CD4-positive, alpha-beta T cell treated with Interleukin-12 subunit alpha and Interleukin-12 subunit beta, for 1 hour (primary cell): ENCODE results near the gene FBXO40.

ENCODE experiments used
- DNase-seq: peaks from one replicate; pipeline ENCODE4 v3.0.0-alpha.2; 2020

Gene FBXO40

DNA sequence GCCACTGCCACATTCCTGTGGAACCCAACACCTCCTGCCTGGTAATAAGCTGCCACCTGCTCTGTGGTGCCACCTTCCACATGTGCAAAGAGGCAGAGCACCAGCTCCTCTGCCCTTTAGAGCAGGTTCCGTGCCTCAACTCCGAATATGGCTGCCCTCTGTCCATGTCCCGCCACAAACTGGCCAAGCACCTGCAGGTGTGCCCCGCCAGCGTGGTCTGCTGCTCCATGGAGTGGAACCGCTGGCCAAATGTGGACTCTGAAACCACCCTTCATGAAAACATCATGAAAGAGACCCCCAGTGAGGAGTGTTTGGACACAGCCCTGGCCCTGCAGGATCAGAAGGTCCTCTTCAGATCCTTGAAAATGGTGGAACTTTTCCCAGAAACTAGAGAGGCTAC is 28.3 kb downstream of the FBXO40 start:
- DNase-seq = no peak

DNA sequence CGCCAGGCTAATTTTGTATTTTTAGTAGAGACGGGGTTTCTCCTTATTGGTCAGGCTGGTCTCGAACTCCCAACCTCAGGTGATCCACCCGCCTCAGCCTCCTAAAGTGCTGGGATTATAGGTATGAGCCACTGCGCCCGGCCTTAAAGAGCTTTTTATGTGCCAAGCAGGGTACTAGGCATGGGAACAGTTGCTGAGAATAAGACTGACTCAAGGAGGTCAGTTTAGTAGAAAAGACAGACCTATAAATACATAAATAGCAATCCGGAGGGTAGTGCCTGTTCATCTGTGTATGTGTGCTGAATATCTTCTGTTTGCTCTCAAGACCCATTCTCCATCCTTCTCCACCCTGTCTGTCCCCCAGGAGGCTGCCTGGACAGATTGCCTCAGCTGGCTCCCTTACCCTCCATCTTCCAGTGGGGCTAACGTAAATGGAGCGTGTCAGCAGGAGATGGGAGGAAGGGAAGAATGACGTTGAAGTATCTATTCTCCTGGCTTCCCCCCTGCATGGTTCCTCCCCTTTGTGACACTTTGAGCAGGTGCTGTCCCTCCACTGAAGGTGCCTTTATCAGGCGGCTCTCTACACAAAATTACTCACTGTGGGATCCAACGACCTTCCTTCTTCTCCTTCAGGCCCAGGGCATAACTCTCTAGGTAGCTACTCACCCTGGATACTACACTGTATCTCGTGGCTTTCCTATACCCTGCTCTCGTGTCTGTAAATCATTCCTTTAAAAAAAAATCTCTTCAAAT is 31.1 kb downstream of the FBXO40 start:
- DNase-seq = no peak

DNA sequence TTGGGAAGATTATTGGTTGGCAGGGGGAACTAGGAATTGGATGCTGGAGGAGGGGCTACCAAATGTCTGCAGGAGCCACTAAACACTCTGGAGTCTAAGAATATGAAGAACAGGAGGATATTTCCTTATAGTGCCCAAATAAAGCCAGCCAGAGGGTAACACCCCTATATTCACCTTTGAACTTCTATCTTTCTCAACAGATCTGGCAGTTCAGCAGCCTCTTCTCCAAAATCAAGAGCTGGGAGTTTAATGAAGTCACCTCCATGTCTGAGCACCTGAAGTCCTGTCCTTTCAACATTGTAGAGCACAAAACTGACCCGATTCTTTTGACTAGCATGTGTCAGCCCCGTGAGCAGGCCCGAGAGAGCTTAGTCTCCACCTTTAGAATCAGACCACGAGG is 33.3 kb downstream of the FBXO40 start:
- DNase-seq = no peak

DNA sequence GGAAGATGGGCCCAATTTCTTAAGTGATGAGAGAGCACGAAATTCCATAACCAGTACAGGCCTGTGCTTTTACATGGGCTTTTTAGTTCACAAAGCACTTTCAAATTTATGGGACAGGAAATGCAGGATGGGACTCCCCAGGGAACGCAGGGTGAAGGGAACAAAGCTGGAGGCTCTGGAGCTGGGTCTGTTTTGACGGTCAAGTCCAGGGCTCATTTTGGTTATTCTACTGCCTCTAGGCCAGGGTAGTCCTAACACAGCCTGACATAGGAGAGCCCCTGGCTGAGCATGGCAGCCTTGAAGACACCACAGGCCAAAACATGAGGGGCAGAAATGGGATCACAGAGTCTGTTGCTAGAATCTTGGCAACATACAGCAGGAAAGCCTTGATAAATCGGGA is 34.0 kb downstream of the FBXO40 start:
- no peak for DNase-seq

DNA sequence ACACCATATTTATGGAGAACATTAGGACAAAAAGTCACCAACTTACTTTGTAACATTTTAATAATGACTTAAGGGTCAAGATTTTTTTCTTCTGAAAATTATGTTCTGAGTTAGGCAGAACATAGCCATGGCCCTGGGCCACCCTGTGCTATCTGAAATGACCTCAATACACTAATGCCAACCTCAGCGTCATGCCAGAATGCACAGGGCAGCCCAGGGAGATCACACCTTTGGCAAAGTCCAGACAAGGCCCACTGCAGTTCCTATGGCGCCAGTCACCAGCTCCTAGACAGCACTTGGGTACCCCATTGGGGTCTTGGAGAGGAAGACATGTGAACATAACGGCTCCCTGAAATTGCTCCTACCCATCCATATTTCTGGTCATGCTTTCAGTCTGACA is 34.4 kb downstream of the FBXO40 start:
- no peak for DNase-seq

DNA sequence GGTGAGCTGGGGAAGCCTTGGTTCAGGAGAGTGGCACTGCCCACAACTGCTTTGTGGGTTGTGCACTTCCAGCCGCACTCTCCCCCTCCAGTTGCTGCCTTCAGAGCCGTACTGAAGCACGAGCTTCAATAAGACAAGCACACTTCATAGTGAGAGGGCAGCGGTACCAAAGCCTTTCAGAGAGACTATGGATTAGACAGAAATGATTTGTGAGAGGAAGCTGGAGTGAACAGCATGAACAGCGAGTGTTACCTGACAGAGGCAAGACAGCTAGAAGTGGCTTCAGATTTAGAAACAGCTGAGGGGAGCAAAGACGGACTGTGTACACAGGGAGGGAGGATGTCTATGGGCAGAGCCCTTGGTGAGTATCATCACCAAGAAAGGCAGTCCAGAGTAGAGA is 36.4 kb downstream of the FBXO40 start:
- DNase-seq = no peak

DNA sequence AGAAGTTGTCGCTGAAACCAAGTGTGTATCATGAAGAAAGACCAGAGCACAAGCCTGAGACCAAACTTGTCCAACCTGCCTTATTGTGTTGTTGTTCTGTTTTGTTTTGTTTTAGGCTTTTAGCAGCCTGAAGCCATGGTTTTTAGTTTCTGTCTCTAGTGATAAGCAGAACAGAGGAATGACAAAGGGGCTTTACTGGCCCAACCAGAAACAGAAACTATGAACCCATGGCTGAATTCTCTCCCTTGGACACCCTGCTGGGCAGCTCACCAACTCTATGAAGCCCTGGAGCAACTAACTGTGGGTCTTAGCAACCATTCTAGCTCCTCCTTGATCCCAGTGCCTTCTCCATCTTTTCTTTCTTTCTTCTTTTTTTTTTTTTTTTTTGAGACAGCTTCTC is 37.2 kb downstream of the FBXO40 start:
- no peak for DNase-seq

DNA sequence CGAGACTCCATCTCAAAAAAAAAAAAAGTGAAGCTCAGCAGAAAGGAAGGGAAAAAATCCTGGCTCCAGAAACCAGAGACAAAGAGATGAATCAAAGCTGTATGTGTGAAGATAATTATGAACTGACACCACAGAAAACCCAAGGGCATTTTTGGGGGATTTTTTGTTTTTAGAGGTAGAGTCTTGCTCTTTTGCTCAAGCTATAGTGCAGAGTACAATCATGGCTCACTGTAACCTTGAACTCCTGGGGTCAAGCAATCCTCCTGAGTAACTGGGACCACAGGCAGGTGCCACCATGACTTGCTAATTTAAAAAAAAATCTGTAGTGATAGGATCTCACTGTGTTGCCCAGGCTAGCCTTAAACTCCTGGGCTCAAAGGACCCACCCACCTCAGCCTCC is 44.7 kb downstream of the FBXO40 start:
- DNase-seq = no peak

DNA sequence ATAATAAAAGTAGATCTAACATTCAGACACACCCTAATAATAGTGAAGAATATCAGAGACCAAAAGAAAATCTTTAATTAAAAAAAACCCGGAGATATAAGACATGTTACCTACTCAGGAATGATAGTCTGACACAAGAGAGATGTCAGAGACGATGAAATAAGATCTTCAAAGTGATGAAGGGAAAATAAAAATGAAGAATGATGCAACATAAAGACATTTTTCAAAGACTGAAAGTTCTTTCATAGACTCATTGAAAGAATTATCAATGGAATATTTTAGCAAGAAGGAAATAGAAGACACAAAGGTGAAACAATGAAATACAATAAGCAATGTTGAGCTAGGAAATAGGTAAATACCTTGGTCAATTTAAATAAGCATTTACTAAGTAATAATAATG is 47.9 kb downstream of the FBXO40 start:
- DNase-seq = no peak

DNA sequence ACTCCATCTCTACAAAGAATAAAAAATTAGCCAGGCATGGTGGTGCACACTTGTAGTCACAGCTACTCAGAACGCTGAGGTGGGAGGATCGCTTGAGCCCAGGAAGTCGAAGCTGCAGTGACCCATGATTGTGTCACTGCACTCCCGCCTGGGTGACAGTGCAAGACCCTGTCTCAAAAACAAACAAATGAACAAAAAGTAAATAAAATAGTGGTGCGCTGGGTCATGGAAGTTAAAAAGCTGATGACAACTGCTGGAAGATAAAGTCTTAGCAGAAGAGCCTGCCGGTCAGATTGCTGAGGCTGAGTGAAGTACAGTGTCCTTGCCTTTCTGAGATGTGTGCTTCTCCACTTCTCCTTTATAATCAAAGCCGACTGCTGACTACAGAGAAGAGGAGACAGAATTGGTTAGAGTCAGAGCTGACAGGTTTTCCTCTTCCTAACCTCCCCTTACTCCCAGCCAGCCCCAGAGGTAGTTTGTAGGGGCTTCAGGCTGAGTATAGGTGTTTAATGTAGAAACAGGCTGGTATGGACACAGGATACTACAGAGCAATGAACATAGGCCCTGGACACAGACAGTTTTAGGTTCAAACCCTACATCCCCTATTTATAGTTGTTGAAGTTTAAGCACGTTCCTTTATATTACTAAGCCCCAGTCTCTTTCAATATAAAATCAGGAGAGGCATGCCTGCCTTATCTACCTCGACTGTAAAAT is 49.6 kb downstream of the FBXO40 start:
- no peak for DNase-seq

DNA sequence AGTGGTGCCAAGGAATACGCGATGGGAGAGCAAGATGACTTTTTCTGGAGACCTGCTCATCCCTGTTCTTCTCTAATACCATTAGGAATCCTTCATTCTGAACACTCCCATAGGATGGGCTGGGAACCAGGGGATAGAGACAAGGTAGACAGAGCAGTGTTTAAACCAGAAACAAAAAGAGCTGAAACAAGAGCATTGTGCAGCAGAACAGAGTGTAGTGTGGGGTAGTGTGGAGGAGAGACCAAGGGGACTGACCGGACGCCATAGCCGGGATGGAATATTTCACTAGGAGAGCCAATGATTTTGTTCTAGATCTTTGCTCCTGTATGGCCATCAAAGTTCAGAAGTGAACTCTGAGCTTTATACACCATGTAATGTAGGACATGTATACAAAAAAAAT is 51.9 kb downstream of the FBXO40 start:
- no peak for DNase-seq

DNA sequence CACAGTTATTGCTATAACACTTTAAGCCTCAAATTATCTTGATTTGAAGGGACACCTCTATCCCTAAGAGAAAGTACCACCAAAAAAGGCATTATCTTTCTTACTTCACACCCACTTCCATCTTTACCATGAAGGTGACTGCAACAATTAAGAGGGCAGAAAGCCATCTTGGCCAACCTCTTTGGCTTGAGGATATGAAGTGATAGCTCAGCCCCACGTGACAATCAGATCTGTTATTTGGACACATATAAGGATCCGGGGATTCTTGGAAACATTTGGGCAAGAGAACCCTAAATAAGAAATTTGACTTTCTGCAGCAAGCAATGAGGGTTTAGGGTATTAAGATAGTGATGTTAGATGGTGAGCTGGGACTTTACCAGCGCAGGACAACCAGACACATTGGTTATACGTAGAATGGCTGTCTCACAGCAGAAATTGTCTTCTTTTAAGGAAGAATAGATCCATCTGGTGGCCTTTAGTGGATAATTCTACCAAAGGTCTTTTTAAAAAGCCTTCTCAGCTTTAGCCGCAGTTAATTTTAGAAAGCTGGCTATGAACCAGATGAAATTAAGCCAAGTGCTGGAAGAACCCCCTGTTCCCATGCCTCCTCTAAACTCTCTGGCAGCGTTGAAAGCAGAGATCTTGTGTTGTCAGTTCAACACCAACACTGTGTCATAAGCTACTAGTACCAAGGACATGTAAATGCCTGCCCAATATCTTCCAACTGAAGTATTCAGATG is 55.2 kb downstream of the FBXO40 start:
- DNase-seq = no peak

DNA sequence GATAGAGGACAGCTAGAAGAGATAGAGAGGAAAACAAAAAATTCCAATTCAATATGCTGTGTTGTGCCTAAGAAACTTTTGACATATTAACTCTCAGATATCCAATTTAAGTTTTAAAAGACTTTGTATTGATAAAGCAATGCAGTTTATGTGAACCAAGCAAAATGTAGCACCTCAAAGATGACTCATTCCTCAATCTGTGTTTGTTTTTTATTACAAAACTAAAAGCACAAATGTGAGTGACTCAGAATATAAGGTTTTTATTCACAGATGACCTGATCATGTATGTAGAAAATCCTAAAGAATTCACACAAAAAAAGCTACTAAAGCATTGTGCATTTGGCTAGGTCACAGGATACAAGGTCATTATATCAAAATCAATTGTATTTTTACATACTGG is 56.5 kb downstream of the FBXO40 start:
- DNase-seq = no peak

DNA sequence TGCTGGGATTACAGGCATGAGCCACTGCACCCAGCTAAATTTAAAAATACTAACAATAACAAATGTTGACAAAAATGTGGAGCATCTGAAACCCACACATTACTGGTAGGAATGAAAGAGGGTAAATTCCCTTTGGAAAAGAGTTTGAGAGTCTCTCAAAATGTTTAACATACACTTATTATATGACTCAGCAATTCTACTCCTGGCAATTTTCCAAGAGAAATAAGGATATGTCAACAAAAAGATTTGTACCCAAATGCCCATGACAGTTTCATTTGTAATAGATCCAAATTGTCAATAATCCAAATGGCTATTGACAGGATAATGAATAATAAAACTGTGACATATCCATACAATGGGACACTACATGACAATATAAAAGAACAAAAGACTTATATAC is 58.5 kb downstream of the FBXO40 start:
- no peak for DNase-seq

DNA sequence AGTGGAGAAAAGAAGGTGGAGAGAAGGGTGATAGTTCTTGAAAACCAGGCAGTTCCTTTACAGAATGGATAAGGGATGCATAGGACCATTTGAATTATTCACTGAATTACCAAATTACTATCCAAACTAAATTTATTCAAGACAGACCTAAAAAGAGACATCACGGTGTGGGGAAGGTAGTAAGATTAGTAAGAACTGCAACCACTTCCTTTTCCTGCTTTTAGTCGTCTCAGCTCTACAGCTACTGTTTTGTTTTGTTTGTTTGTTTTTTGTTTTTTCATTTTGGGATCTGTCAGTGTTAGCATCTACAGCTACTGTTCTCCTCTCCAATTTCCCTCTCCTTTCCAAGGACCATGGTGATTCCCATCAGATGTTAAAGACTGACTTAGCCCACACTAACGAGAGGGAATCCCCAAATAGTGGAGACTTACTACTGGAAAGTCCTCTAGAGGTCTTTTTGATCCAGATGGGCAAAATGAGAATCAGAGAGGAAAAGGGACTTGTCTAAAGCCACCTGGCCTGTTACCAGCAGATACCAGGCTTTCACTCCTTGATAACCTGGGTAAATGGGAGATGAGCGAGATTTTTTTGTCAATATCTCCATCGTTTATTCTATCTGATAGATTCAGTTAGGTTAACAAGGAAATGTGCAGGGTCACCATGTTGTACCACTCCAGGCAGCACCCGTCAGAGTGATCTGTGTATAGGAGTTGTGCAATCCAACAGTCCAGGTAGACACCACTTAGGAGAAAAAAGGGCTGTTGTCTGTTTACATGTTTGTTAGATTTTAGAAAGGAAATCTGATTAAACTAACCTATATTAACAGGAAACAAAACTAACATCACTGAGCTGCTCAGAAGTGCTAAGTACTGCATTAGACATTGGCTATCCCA is 61.6 kb downstream of the FBXO40 start:
- DNase-seq = peak; percentile 41

DNA sequence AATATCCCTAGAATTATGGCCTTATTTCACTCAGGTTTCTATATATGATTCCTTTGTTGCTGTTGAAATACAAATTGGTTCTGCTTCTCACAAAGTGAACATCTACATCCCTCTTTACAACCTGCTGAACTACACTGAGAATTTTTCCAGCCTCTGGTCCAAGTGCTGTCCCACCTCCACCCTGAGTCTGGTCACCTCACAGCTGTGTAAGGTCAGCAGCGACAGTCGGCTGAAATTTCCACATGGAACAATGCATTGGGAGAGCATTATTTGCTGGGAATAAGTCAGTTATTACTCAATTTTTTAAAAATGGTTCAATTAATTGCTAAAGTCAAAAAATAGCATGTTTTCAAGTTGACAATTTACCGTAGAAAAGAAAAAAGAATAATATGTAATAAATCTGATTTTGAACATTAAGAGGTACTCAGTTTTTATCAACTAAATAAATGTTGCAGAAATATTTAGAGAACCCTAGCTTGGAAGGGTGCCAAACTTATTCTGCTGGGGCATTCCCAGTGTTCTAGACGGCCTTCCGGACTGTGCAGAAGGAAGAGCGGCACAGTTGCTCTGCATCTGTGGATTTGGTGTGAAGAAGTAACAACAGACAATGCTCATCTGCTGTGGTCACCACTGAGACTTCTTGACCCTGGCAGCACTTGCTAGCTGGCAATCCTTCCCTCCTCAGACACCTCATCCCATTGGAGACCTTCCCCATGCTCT is 65.7 kb downstream of the FBXO40 start:
- no peak for DNase-seq

DNA sequence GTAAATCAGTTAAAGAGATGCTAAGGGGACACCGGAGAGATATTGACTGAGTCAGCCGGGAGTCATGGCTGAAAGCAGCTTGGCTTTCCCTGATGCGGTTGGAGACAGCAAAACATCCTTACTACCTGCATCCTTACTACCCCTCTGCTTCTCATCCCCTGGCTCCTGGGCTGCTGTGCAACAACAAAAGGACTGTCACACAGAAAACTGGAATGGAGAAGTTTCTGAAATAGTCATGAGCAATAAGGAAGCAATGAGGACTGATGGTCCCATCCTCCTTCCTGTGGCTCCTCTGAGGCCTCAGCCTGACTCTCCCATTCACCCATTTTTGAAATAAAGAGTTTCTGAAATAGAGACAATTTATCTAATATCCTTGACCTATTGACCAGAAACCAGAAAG is 66.4 kb downstream of the FBXO40 start:
- DNase-seq = no peak

DNA sequence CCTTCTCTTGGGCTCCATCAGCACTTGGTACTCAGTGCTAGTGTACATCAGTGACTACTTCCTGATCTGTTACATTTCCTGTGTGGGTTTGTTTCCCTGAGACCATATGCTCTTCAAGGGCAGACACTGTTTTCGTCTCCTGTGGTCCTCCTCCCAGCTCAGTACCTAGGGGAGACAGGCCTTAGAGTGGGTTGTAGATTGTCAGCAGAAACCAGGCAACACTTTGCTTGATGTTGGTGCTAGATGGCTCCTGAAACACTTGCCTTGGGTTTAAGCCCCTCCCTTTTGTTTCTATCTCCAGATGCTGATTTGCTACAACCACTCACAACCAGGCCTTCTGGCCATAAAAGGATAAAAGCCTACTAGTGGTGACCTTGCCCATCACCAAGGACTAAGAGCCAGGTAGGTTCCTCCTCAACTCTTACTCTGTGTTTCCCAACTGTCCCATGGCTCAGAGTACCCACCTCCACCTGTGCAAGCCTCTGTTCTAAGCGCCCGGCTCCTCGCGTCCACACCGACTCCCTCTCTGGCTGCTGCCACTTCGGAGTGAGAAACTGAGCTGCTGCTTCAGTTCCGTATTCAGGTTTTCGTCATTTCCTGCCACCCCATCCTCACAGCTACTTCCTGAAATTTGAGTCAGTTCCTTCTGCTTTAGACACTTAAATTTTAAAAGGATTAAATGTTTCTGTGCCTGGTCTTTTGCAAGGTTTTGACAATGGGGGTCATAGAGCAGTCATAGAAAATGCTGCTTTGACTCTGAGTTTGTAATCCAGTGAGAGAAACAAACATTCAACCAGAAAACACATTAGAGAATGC is 67.4 kb downstream of the FBXO40 start, which contains the start of gene HCLS1:
Gene HCLS1, minus strand, starts transcription at position 548 of the 816 bp plus-strand sequence. CDS start 2,556 bp downstream, outside the sequence.
- DNase-seq = peak; percentile 80

DNA sequence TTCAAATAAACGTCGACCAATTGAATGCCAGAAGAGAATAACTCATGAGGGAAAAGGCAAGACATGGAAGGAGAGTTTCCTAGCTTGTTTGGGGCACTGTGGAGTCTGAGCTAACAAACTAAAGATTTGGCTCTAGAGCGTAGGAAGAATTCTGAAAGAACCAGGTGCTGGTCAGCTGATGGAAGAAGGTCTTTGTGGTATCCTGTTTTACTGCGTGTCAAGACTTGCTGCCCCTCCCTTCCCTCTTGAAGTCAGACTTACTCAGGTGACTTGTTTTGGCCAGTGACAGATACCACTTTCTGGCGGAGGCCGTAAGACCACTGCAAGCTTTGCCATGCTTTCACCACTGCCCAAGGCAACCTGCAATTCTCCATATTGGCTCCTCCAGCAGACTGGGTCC is 68.2 kb downstream of the FBXO40 start:
- DNase-seq = no peak

DNA sequence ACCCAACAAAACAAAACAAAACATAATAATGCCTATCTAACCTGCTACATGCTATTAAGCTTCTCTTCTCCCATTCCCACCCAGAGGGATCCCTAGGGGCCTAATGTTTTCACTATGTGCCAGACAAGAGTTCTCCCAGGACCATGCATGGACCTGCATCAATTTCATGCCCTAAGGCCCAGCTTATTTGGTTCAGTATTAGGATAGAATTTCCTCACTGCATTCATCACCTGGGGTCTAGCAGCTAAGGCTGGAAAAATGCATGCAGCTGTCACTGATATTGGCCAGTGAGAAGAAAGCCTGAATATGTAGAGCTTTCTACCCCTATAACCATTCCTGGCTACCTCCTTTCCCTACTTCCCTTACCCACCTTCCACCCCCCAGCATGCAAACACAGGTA is 69.6 kb downstream of the FBXO40 start:
- DNase-seq = no peak

DNA sequence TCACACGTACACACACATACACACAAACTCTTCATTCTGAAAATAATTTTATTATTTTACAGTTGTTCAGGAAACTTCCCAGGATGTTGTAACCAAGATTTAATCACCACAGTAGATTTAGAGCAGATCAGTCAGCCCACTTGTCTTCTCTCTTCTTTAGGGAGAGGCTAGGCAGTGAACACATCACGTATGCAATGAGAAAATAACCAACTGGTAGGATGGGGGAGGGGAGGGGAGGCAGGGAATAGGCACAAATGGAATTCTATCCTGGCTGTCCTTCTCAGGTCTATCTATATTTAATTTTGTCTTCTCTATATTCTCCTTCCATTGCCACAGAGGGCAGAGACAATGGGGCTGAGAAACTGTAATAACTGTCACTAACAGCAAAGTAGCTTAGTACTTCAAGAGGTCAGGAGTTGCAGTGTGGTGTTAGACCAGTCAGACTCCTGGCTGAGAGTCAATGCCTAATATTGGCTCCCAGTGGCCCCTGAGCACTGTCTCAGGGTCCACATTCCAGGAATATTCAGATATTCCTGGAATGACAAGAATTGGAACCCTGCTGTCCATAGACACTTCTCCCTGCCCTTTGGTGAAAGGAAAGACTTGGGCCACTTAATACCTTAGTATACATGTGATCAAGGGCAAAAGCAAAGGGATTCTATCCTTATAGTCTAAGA is 70.1 kb downstream of the FBXO40 start:
- DNase-seq = no peak
